ENCODE measurements around the gene KRTAP26-1. TPM values are rescaled to one million over a fixed set of nuclear protein-coding genes. Genes with fewer than 3 reads are reported as not detected.

The KRTAP26-1 gene
- total RNA-seq, 1 donor from 2014 or later: not detected

DNA sequence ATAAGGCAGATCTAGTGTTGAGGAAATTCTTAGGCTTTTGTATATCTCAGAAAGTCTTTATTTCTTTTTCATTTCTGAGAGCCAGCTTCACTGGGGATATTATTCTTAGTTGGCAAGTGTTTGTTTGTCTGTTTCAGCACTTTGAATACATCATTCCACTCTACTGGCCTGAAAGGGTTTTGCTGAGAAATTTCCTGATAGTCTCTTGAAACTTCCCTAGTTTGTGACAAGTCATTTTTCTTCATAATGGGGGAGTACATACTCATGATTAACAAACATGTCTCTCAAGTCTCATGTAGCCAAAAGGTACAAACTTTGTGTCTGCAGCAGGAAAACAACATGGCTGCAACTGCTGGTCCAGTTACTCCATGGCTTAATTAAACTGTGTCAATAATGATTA is 6.3 kb upstream of the KRTAP26-1 start:
- peaks cover 16% of the 10 kb centered on the region for H3K9me3 Mint-ChIP-seq
- H3K27me3 Mint-ChIP-seq: no peaks in the 10 kb centered on the region
- DNase-seq: no peak
- intact Hi-C loops (cut with micrococcal nuclease): no loop called here
- ATAC-seq (ENCODE audit: low read depth): no peak
- H3K27ac Mint-ChIP-seq: no peak overlapping the region
- H3K4me1 Mint-ChIP-seq: no peaks in the 10 kb centered on the region
- TF ChIP-seq, protein P1, sequence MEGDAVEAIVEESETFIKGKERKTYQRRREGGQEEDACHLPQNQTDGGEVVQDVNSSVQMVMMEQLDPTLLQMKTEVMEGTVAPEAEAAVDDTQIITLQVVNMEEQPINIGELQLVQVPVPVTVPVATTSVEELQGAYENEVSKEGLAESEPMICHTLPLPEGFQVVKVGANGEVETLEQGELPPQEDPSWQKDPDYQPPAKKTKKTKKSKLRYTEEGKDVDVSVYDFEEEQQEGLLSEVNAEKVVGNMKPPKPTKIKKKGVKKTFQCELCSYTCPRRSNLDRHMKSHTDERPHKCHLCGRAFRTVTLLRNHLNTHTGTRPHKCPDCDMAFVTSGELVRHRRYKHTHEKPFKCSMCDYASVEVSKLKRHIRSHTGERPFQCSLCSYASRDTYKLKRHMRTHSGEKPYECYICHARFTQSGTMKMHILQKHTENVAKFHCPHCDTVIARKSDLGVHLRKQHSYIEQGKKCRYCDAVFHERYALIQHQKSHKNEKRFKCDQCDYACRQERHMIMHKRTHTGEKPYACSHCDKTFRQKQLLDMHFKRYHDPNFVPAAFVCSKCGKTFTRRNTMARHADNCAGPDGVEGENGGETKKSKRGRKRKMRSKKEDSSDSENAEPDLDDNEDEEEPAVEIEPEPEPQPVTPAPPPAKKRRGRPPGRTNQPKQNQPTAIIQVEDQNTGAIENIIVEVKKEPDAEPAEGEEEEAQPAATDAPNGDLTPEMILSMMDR (IDR thresholded peaks at IDR 0.05): no peak
- H3K4me3 Mint-ChIP-seq: no peak overlapping the region
- ChIA-PET POLR2A (no interaction called here), CTCF (no interaction called here)
- no peaks in the 10 kb centered on the region for H3K36me3 Mint-ChIP-seq (ENCODE audit: low read depth)

DNA sequence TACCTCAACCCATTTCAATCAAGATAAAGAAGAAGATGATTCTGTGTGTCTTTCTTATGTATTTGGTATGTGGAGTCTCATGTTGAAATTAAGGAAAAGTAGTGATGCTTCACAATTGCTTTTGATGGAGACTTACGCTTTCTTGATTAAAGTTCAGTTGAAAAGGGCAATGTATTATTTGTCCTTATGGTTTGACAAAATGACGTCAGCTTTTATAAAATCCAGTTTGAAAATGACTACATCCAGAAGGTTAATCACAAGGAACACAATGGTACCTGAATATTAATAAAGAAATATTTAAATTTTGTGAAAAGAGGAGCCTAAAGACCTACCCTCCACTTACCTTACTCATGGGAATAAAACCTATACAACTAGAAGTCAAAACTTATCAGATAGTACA is 4.4 kb downstream of the KRTAP26-1 start:
- CTCF ChIA-PET: no interaction called here
- intact Hi-C loops (cut with micrococcal nuclease): no loop called here
- ATAC-seq (ENCODE audit: low read depth) (no peak), DNase-seq (no peak)
- TF ChIP-seq, protein P1 (IDR thresholded peaks at IDR 0.05): no peak
- Mint-ChIP-seq H3K36me3 (ENCODE audit: low read depth) (no peaks in the 10 kb centered on the region), H3K27me3 (no peaks in the 10 kb centered on the region), H3K27ac (no peak overlapping the region), H3K4me1 (no peaks in the 10 kb centered on the region), H3K4me3 (no peak overlapping the region), H3K9me3 (no peaks in the 10 kb centered on the region)
- POLR2A ChIA-PET: no interaction called here

DNA sequence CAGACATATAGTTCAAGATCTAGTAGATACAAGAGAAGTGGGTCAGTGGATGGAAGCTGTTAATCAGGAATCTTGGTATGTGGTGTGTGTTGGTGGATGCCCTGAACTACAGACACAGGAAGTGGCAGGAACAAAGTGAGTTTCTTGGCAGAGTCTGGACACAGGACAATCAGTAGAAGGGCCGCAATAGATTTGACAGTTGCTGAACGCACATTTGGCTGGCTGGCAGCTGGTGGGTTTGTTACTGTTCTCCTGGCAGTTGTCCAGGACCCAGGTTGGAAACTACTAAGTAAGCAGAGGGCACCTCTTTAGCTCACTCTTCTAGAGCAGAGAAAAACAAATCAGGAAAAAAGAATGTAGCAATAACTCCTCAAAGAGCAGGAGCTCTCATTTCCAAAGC is 13.2 kb downstream of the KRTAP26-1 start:
- H3K4me1 Mint-ChIP-seq: no peaks in the 10 kb centered on the region
- no peaks in the 10 kb centered on the region for H3K27me3 Mint-ChIP-seq
- ChIA-PET POLR2A (no interaction called here), CTCF (interaction anchor here (1.4 kb wide), 1 partner anchor 10 kb away, joined by 3 read pairs; no protein-coding TSS in a partner anchor)
- no peak overlapping the region for H3K27ac Mint-ChIP-seq
- H3K9me3 Mint-ChIP-seq: peaks cover 2% of the 10 kb centered on the region
- TF ChIP-seq, protein P1 (IDR thresholded peaks at IDR 0.05): no peak
- ATAC-seq (ENCODE audit: low read depth) (no peak), DNase-seq (no peak)
- H3K4me3 Mint-ChIP-seq: no peak overlapping the region
- H3K36me3 Mint-ChIP-seq (ENCODE audit: low read depth): no peaks in the 10 kb centered on the region
- intact Hi-C loops (cut with micrococcal nuclease): no loop called here

DNA sequence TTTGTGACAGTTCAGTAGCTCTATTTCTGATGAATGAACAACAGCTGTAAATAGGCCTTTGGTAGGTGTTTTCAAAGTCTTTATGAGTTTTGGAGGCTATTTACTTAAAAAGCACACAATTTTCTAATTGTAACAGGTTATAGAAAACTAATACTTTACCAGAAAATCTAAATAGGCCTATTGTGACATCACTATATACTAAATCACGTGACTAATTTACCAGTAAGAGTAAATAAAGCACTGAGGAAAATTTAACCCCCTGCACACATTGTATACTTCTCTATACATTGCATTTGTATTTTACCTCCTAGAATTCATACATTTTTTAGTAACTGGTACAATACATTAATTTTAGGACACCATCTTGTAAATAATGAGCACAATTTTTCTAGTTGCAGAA is 15.0 kb downstream of the KRTAP26-1 start:
- POLR2A ChIA-PET: no interaction called here
- no peak overlapping the region for H3K27ac Mint-ChIP-seq
- TF ChIP-seq, protein P1 (IDR thresholded peaks at IDR 0.05): no peak
- CTCF ChIA-PET: no interaction called here
- intact Hi-C loops (cut with micrococcal nuclease): no loop called here
- ATAC-seq (ENCODE audit: low read depth) (no peak), DNase-seq (no peak)
- H3K36me3 Mint-ChIP-seq (ENCODE audit: low read depth): no peaks in the 10 kb centered on the region
- H3K9me3 Mint-ChIP-seq: peaks cover 11% of the 10 kb centered on the region
- H3K27me3 Mint-ChIP-seq: no peaks in the 10 kb centered on the region
- no peak overlapping the region for H3K4me3 Mint-ChIP-seq
- no peaks in the 10 kb centered on the region for H3K4me1 Mint-ChIP-seq

DNA sequence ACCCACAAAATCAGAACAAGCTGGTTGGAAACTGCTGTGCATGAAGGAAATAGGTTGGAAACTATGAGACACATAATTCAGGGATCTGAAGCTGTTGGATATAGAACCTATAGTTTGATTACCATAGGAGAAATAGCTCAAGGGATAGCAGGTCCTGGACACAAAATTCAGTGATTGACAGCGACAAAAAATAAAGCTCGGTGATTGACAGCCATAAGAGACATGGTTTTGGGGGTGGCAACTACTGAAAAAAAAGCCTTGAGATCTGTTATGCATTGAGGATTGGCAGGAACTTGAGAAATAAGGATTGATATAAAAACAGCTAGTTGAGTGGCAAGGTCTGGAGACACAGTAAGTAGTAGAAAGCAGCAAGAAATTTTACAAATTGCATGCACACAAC is 30.9 kb downstream of the KRTAP26-1 start, which contains the start of gene KRTAP25-1:
Gene KRTAP25-1 (minus strand): TSS at position 300 of the 400 bp plus-strand sequence. CDS start 24 bp downstream, at position 276.
- intact Hi-C loops (cut with micrococcal nuclease): no loop called here
- ChIA-PET POLR2A (no interaction called here), CTCF (no interaction called here)
- DNase-seq: no peak
- H3K27ac Mint-ChIP-seq: no peak within 1 kb of the TSS
- TF ChIP-seq, protein P1 (IDR thresholded peaks at IDR 0.05): no peak
- H3K27me3 Mint-ChIP-seq: no peaks in the 10 kb centered on the region
- H3K9me3 Mint-ChIP-seq: no peaks in the 10 kb centered on the region
- no peaks in the 10 kb centered on the region for H3K36me3 Mint-ChIP-seq (ENCODE audit: low read depth)
- no peaks in the 10 kb centered on the region for H3K4me1 Mint-ChIP-seq
- H3K4me3 Mint-ChIP-seq: no peak within 1 kb of the TSS
- ATAC-seq (ENCODE audit: low read depth): no peak
